ENCODE data around the gene FAM3B.

- TF ChIP-seq, protein P1, sequence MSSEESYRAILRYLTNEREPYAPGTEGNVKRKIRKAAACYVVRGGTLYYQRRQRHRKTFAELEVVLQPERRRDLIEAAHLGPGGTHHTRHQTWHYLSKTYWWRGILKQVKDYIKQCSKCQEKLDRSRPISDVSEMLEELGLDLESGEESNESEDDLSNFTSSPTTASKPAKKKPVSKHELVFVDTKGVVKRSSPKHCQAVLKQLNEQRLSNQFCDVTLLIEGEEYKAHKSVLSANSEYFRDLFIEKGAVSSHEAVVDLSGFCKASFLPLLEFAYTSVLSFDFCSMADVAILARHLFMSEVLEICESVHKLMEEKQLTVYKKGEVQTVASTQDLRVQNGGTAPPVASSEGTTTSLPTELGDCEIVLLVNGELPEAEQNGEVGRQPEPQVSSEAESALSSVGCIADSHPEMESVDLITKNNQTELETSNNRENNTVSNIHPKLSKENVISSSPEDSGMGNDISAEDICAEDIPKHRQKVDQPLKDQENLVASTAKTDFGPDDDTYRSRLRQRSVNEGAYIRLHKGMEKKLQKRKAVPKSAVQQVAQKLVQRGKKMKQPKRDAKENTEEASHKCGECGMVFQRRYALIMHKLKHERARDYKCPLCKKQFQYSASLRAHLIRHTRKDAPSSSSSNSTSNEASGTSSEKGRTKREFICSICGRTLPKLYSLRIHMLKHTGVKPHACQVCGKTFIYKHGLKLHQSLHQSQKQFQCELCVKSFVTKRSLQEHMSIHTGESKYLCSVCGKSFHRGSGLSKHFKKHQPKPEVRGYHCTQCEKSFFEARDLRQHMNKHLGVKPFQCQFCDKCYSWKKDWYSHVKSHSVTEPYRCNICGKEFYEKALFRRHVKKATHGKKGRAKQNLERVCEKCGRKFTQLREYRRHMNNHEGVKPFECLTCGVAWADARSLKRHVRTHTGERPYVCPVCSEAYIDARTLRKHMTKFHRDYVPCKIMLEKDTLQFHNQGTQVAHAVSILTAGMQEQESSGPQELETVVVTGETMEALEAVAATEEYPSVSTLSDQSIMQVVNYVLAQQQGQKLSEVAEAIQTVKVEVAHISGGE (tag by site-specific recombination; conservative IDR thresholded peaks at IDR 0.05; ENCODE audit: low read depth) = no peak
- TF ChIP-seq ZNF513 (tag by site-specific recombination; IDR thresholded peaks at IDR 0.05) (no peak), CTCF (tag by site-specific recombination; IDR thresholded peaks at IDR 0.05) (no peak), REST (tag by site-specific recombination; IDR thresholded peaks at IDR 0.05) (no peak), ZNF274 (IDR thresholded peaks at IDR 0.05; ENCODE audit: low read length) (no peak), ZNF274 (tag by site-specific recombination; IDR thresholded peaks at IDR 0.05; ENCODE audit: borderline replicate concordance) (no peak), PRDM4 (tag by site-specific recombination; IDR thresholded peaks at IDR 0.05) (no peak), ZNF777 (tag by site-specific recombination; IDR thresholded peaks at IDR 0.05; ENCODE audit: borderline replicate concordance) (no peak), KLF10 (tag by site-specific recombination; IDR thresholded peaks at IDR 0.05) (no peak), TCF7L2 (IDR thresholded peaks at IDR 0.05; ENCODE audit: borderline replicate concordance, low read depth, low read length) (no peak), ZNF10 (tag by site-specific recombination; IDR thresholded peaks at IDR 0.05) (no peak)
- TF ChIP-seq, protein P2, sequence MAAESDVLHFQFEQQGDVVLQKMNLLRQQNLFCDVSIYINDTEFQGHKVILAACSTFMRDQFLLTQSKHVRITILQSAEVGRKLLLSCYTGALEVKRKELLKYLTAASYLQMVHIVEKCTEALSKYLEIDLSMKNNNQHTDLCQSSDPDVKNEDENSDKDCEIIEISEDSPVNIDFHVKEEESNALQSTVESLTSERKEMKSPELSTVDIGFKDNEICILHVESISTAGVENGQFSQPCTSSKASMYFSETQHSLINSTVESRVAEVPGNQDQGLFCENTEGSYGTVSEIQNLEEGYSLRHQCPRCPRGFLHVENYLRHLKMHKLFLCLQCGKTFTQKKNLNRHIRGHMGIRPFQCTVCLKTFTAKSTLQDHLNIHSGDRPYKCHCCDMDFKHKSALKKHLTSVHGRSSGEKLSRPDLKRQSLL (tag by site-specific recombination; IDR thresholded peaks at IDR 0.05) = no peak
These were observed 63.3 kb downstream of the FAM3B start for GRCh38 chr21:41379901-41380300.

All from HEK293 (cell line).